ENCODE data around the gene XCL2.

DNA sequence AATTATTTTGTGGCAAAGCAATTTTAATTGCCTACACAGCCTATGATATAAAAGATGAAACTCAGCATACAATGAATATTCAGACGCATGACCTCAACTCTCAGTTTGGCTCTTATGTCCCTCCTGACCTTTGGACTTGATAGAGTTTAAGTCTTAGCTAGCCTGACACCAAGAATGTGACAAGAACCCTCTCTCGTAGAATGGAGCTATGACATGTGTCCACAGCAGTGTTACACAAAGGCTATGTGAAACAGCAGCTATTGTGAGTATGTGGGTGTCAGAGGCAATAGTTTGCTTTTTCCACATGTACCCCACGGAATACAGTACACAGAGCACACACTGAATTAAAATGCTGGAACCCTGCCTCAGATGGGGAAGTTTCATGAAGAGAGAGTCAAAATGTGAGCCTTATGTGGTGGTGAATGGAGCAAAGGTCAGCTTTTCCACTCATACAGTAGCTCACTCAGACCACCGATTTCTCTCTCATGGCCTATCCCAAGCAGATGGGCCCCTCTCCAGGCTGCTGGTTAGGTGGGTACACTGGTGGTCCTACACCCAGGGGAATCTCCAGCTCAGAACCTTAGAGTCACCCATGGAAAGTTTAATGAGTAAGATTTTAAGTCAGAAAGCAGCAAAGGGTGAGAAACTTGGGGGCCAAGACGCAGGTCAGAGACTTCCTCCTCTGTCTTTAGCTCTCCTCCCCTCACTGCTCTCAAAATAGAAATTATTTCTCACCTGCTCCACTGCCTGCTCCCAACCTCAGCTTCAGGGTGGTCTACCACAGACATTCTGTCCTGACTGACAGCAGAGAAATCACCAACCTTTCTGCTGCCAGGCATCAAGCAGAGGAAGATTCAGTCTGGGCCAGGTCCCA lies 10.1 kb upstream of the XCL2 start:
- TF ChIP-seq POLR2A (IDR thresholded peaks at IDR 0.05) (no peak), EP300 (IDR thresholded peaks at IDR 0.05) (no peak), POLR2AphosphoS5 (IDR thresholded peaks at IDR 0.05) (no peak)
- TF ChIP-seq, protein P1, sequence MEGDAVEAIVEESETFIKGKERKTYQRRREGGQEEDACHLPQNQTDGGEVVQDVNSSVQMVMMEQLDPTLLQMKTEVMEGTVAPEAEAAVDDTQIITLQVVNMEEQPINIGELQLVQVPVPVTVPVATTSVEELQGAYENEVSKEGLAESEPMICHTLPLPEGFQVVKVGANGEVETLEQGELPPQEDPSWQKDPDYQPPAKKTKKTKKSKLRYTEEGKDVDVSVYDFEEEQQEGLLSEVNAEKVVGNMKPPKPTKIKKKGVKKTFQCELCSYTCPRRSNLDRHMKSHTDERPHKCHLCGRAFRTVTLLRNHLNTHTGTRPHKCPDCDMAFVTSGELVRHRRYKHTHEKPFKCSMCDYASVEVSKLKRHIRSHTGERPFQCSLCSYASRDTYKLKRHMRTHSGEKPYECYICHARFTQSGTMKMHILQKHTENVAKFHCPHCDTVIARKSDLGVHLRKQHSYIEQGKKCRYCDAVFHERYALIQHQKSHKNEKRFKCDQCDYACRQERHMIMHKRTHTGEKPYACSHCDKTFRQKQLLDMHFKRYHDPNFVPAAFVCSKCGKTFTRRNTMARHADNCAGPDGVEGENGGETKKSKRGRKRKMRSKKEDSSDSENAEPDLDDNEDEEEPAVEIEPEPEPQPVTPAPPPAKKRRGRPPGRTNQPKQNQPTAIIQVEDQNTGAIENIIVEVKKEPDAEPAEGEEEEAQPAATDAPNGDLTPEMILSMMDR (IDR thresholded peaks at IDR 0.05) = no peak
